HFFc6 (cell line): ENCODE measurements around the gene SLC16A8. TPM values are rescaled to one million over a fixed set of nuclear protein-coding genes. Genes with fewer than 3 reads are reported as not detected.

Experiments
- DNase-seq: peaks from one replicate; pipeline ENCODE4 v3.0.0-alpha.2; 2018
- H3K27ac Mint-ChIP-seq: 2 replicates; pipeline ENCODE4 v1.8.0; 2020; ENCODE audit warnings: mild to moderate bottlenecking, mixed read lengths
- H3K27me3 Mint-ChIP-seq: 2 replicates; pipeline ENCODE4 v1.8.0; 2021; ENCODE audit warnings: mild to moderate bottlenecking, moderate library complexity, mixed read lengths; ENCODE audit not compliant: insufficient read depth
- H3K36me3 Mint-ChIP-seq: 2 replicates; pipeline ENCODE4 v1.8.0; 2021; ENCODE audit warnings: low read depth, mixed read lengths
- H3K4me1 Mint-ChIP-seq: 2 replicates; pipeline ENCODE4 v1.8.0; 2020; ENCODE audit warnings: low read depth, mixed read lengths
- H3K4me3 Mint-ChIP-seq: 2 replicates; pipeline ENCODE4 v1.8.0; 2020; ENCODE audit warnings: mild to moderate bottlenecking, moderate library complexity, mixed read lengths
- H3K9me3 Mint-ChIP-seq: 2 replicates; pipeline ENCODE4 v1.8.0; 2020; ENCODE audit warnings: mild to moderate bottlenecking, mixed read lengths
- CTCF ChIP-seq: fragments of 200-600 bp; sonication (generic); IDR thresholded peaks from 2 replicates; pipeline ENCODE4 v1.5.0; 2021; ENCODE audit warnings: antibody characterized with exemption, mild to moderate bottlenecking
- total RNA-seq, 6 experiments: library from RNA; stranded (reverse); fragmentation: NEBNext Ultra II Directional; extraction: Animal tissue kit (Norgen Biotek cat#: 25700); gene quantifications; 2 replicates in 1 of 6; 3 replicates in 5 of 6; pipeline ENCODE4 v1.2.3, GENCODE V29; 2021

SLC16A8 gene
- total RNA-seq, 6 experiments from 2014 or later = not detected

GRCh38 chr22:38087855-38088254, 3.9 kb upstream of the SLC16A8 start:
- Mint-ChIP-seq H3K4me3 (no peak overlapping the region), H3K27ac (no peak overlapping the region), H3K4me1 (no peaks in the 10 kb centered on the region), H3K27me3 (peaks cover 26% of the 10 kb centered on the region), H3K9me3 (no peaks in the 10 kb centered on the region), H3K36me3 (no peaks in the 10 kb centered on the region)
- no peak for TF ChIP-seq CTCF
- no peak for DNase-seq

- TF ChIP-seq CTCF = no peak
- H3K36me3 Mint-ChIP-seq = no peaks in the 10 kb centered on the region
Measured at GRCh38 chr22:38086942-38087341, 3.0 kb upstream of the SLC16A8 start.

GRCh38 chr22:38086001-38086845, 2.2 kb upstream of the SLC16A8 start:
- TF ChIP-seq CTCF = no peak
- Mint-ChIP-seq H3K4me3 (no peak overlapping the region), H3K9me3 (no peaks in the 10 kb centered on the region), H3K4me1 (no peaks in the 10 kb centered on the region), H3K27me3 (peaks cover 26% of the 10 kb centered on the region), H3K36me3 (no peaks in the 10 kb centered on the region), H3K27ac (no peak overlapping the region)
- DNase-seq = no peak

More at GRCh38 chr22:38086942-38087341, 3.0 kb upstream of the SLC16A8 start:
- H3K27me3 Mint-ChIP-seq = peaks cover 26% of the 10 kb centered on the region
- no peaks in the 10 kb centered on the region for H3K9me3 Mint-ChIP-seq
- no peak overlapping the region for H3K27ac Mint-ChIP-seq
- H3K4me3 Mint-ChIP-seq = no peak overlapping the region
- no peak for DNase-seq
- H3K4me1 Mint-ChIP-seq = no peaks in the 10 kb centered on the region

- H3K9me3 Mint-ChIP-seq = no peaks in the 10 kb centered on the region
- no peak overlapping the region for H3K4me3 Mint-ChIP-seq
- TF ChIP-seq CTCF = no peak
- no peak overlapping the region for H3K27ac Mint-ChIP-seq
- H3K27me3 Mint-ChIP-seq = peaks cover 21% of the 10 kb centered on the region
- H3K36me3 Mint-ChIP-seq = no peaks in the 10 kb centered on the region
- DNase-seq = no peak
- no peaks in the 10 kb centered on the region for H3K4me1 Mint-ChIP-seq
Measured at GRCh38 chr22:38085501-38085900, 1.5 kb upstream of the SLC16A8 start.

- H3K27me3 Mint-ChIP-seq = peaks cover 18% of the 10 kb centered on the region
- no peak for DNase-seq
- no peaks in the 10 kb centered on the region for H3K9me3 Mint-ChIP-seq
- no peaks in the 10 kb centered on the region for H3K36me3 Mint-ChIP-seq
- TF ChIP-seq CTCF = no peak
- no peak overlapping the region for H3K4me3 Mint-ChIP-seq
- no peak overlapping the region for H3K27ac Mint-ChIP-seq
- H3K4me1 Mint-ChIP-seq = no peaks in the 10 kb centered on the region
Measured at GRCh38 chr22:38085056-38085455, 1.1 kb upstream of the SLC16A8 start.
